T-helper 1 cell (primary cell): ENCODE measurements around the gene BDKRB2.

Experiments
- DNase-seq, 5 donors: peaks; one replicate each; pipeline ENCODE4 v3.0.0-alpha.2; 2012 to 2020

BDKRB2 gene

DNA sequence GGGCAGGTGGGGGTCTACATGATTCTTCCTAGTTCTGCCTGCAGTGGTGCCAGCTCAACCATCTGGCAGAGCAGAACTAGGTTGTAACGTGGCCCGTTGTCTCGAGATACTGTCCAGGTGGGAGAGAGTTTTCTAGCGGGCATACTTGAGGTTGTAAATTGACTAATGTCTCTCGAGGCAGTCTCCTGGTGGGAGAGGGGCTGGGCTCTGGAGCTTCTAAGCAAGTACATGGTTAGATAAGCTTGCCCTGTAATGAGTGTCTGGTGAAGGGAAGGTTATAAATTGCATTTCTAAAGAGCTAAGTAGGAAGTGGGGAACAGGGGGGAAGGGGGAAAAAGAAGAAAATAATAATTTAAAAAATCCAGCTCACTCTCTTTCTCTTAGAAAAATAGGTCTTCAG is 69.5 kb downstream of the BDKRB2 start:
- DNase-seq = no peak

DNA sequence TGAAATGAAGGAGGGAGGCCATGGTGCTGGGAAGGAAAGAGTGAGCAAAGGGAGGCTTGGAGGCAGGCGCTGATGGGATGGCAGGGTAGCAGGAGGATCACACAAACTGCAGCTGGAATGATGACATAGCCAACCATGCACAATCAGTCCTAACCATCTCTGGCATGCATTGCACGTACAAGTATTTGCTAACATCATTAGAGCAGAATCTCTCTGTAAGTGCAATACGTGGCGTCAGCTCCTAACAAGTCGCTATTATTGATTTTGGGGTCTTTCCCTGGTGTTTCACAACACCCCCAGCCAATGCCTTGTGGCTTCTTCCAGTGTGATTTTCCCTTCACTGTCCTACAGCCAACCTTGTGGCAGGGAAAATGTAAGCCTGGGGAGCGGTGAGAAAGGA is 69.9 kb downstream of the BDKRB2 start:
- no peak for DNase-seq

DNA sequence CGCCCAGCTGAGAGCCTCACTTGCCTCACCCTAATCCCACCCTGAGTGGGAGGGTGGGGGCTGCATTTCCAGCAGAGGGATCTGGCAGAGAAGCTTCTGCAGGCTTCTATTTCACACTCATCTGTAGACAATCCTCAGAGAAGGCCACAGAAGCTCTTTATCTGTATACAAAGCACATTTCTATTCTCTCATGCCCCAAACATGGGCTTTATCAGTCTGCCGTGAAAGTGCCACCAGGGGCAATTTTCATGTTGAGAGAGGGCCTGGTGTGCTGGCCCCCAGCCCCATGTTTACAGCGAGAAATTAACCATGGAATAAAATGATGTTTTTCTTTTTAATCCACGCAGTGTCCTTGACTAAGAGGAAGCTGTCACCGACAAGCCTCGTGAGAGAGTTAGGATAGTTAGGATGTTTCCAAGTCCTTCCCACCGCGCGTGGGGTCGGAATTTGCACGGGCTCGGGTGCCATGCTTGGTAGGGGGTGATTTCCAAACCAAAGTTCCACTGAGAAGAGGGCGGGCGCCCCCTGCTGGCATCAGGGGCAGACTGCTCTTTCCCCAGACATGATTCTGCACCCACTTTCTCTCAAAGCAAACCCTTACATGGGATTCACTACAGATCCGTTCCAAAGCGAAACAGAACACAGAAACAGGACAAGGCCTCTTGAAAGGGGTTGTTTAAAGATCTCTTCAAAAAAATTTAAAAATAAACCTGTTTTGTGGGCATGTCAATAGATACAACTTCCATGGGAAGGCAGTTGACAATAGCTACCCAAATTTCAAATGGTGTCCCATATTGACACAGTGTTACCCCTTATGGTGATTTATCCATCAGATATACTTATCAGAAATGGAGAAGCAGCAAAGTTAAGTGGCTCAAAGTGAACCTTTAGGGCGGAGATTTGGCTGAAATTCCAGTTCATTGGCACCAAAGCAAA is 70.8 kb downstream of the BDKRB2 start:
- peak; percentile 23 to 68 (median 48) for DNase-seq

DNA sequence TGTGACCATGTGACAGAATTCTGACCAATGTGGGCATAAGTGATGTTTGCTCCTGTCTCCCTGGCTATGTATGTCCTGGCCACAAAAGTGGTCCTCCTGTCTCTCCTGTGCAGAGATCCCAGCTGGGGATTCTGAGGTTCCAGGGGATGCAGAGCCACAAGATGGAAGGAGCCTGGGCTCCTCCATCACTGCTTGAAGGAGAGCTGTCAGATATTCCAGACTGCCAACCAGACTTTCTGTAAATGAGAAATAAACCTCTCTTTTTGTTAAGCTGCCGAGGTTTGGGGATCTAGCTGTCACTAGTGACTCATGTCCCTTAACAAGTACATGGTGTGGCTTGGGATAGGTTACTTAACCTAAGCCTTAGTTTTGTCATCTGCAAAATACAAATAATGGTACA is 73.3 kb downstream of the BDKRB2 start:
- no peak for DNase-seq

DNA sequence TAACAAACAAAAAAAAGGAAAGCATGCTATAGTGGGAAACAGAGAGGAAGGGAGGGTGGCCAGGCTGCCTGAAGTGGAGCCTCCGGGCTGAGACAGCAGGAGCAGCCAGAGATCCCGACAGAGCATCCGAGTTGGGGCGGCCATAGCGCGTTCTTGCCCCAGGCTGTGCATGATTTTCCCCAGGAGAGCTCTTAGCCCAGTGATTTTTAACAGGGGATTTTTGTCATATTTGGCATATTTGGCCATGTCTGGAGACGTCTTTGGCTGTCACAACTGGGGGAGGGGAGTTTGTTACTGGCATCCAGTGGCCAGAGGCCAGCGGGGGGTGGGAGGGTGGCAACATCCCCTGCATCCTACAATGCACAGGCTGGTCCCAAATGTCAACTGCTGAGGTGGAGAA is 74.9 kb downstream of the BDKRB2 start:
- DNase-seq = no peak

DNA sequence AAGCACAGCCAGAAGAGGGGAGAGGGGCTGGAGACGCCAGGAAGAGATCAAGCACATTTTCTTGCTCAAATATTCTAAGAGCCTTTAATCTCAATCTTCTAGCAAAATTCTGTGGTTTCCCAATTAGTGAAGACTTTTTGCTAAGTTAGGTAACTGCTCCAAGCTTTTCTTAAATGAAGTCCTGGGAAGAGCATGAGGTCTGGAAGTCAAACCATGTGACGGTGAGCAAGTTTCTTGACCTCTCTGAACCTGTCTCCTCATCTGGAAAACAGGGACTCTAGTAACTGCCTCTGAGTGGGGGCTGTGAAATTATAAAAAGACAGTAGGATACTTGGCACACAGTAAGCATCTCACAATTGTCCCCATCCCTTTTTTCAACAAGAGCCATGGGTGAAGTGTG is 75.5 kb downstream of the BDKRB2 start:
- no peak for DNase-seq

DNA sequence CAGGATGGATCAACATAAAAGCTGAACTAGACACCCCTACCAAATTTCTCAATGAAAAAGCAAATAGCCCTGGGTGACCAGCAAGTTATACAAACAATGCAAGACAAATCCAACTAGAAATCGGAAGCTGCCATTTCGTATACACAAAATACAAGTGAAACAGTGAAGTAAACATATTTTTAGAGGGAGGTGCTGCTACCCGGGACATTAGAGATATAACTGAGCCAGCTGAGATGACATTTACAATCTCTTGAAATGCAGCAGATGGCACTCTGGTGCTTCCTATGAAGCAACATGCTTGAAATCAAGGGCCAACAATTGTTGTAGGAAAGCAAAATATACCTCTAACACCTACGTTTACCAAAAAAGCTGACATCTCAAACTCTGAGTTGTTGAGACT is 76.8 kb downstream of the BDKRB2 start:
- DNase-seq = no peak

DNA sequence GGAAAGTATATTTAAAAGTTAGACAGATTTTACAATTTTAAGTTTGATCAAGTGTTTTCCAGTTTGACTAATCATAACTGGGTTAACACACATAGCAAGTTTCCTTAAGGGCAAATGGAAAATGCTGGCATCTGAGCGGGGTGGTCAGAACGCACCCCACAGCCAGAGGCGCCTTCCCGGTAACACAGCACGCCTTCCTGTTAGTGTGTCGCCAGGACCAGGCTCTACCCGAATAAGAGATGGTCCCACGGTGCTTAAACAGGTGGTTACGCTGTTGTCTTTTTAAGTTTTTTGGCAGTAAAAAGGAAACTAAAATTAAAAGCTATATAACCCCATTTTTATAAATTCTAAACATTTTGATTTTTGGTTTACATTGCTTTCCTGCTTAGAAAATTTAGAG is 79.4 kb downstream of the BDKRB2 start:
- DNase-seq = no peak

DNA sequence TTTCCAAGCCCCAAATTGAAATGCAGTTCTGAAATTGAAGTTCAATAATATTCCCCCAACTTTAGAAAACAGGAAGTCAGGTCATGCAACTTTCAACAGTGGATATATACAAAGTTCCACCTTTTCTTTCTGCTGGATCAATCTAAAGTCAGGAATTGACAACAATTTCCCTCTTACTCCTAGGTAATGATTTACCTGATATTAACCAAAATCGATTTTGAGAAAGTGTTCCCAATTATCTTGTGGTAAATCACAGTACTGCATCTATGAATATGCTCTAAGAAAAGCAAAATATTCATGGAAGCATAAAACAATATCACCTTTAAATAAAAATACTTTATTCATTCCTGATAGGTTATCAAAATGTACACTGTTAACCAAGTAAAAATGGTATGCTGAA is 79.8 kb downstream of the BDKRB2 start:
- no peak for DNase-seq

DNA sequence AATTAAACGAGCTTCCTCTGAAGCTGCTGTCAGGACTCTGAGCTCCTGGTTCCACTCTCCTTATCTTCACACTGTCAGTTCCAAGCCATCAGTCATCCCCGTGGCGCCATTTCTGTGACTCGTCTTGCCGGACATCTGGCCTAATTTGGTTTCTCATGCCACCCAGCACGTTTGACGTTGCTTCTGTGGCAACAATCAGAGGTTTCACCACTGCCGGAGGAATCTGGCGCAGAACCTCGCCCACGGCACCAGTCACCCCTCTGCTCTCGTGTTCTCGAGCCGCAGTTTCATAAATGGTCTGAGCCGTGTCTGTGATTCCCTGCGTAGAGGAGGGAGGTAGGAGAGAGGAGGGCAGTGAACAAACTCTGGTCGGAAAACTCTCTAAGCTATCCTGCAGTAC is 81.0 kb downstream of the BDKRB2 start:
- DNase-seq = no peak

DNA sequence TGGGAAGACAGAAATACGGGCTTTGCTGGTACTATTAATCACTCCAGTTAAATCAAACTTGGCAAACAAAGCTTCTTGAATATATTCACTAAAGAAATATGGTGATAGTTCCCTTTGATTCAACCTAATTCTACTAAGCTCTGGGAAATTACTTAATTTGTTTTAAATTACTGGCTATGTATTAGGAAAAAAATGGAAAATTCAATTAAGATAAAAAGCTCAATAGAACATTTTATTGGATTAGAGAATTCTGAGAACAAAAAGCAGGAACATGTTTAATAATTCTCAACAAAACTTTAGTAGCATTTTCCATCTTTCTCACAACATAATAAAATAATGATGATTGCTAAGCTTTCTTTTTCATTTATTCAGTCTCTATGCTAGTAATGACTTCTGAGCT is 81.6 kb downstream of the BDKRB2 start:
- DNase-seq = no peak

DNA sequence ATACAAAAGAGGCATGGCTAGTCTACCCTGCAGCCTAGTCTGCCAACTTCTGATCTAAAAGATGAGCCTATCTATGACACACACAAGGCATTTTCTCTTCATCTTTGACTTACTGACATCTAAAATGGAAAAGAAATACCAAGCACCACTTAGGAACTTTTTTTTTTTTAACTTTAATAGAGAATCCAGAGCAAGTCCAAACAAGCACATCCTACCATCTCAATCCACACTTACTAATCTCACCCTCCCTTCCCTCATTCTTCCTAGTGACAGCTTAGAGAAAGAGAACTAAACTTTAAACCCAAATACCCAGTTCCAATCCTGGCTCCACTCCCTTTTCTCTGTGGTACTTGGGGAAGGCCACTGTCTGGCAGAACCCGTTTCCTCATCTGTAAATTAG is 83.2 kb downstream of the BDKRB2 start:
- DNase-seq = no peak
